ENCODE data around the gene GOLGA5. TPM values are rescaled to one million over a fixed set of nuclear protein-coding genes. Genes with fewer than 3 reads are reported as not detected.
"Not testable (repeated sequence)": the region's sequence is repeated elsewhere in the genome, so short reads cannot be mapped to it uniquely, and the experiment has no call there.

The GOLGA5 gene
- total and polyA plus RNA-seq, 2 experiments from 2014 or later = 26.2 to 30.2 TPM

DNA sequence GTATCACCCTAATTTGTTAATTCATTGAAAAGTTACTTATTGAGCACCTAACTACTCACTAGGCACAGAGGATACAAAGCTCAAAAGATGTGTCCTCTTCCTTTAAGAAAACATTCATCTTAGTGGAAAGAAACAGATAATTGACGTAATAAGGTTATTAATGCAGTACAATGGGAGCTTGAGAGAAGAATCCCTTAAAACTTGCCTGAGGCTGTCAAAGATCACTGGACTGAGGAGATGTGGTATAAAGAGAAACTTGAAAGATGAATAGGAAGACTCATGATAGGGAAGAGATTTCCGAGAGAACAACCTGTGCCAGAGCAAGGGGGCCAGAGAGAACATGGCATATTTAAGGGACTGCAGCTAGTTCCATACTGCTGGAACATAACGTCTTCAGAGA, 19.1 kb downstream of the GOLGA5 start:
- H3K4me1 Mint-ChIP-seq = no peaks in the 10 kb centered on the region
- H3K4me1 ChIP-seq (ENCODE audit: insufficient read depth) = no peaks in the 10 kb centered on the region
- H4K20me1 ChIP-seq (replicated peaks; ENCODE audit: insufficient read depth) = no peaks in the 10 kb centered on the region; the same call in none of the 2 replicates
- no peak overlapping the region for H3K4me3 ChIP-seq
- H3K79me2 ChIP-seq (replicated peaks; ENCODE audit: insufficient read depth) = no peaks in the 10 kb centered on the region
- H3K27me3 Mint-ChIP-seq (ENCODE audit: insufficient read depth, low read depth, poor library complexity) = no peaks in the 10 kb centered on the region
- H3K36me3 Mint-ChIP-seq (ENCODE audit: low read depth) = peaks cover 15% of the 10 kb centered on the region; the same call in 2 of the 3 replicates
- H3K27me3 ChIP-seq (ENCODE audit: insufficient read depth) = no peaks in the 10 kb centered on the region
- H3K4me3 Mint-ChIP-seq = no peak overlapping the region
- no peaks in the 10 kb centered on the region for H3K9me3 Mint-ChIP-seq
- ATAC-seq = no peak
- no peak for DNase-seq (ENCODE audit: low spot score)
- no peak overlapping the region for H3K27ac Mint-ChIP-seq
- H3K36me3 ChIP-seq (ENCODE audit: insufficient read depth) = peaks cover 17% of the 10 kb centered on the region
- H3F3A ChIP-seq (replicated peaks; ENCODE audit: low read depth) = no peaks in the 10 kb centered on the region
- H3K27ac ChIP-seq (ENCODE audit: low read depth) = no peak overlapping the region
- no peaks in the 10 kb centered on the region for H3K9me2 ChIP-seq (ENCODE audit: insufficient read depth)
- no peak overlapping the region for H3K4me2 ChIP-seq
- TF ChIP-seq ZNF114 (CRISPR knock-in tag; IDR thresholded peaks at IDR 0.05) (no peak), POLR2AphosphoS5 (IDR thresholded peaks at IDR 0.05; ENCODE audit: low read depth) (no peak), NANOG (IDR thresholded peaks at IDR 0.05; ENCODE audit: borderline replicate concordance) (no peak), STAT1 (IDR thresholded peaks at IDR 0.05; ENCODE audit: unreplicated experiment) (no peak)
- no peak overlapping the region for H2AFZ ChIP-seq

DNA sequence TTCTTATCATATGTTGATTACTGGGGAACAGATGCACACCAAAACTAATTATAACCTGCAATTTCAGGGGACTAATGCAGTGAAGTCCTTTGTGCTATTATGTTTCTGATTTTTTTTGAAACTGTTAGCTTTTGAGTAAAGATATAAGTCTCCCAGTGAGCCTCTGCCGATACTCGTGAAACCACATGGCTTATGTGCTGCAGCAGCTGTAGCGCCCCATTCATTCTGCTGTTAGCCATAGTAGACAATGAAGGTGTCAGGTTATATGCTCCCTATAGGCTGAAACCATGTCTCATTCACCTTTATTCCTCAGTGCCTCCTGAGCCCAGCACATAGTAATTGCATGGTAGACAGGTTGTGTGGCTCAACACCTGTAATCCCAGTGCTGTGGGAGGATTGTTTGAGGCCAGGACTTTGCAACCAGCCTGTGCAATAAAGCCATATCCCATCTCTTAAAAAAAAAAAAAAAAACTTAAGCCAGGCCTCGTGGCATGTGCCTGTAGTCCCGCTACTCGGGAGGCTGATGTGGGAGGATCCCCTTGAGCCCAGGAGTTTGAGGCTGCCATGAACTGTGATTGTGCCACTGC, 25.0 kb downstream of the GOLGA5 start:
- Mint-ChIP-seq H3K9me3 (no peaks in the 10 kb centered on the region), H3K27ac (no peak overlapping the region), H3K27me3 (ENCODE audit: insufficient read depth, low read depth, poor library complexity) (no peaks in the 10 kb centered on the region), H3K4me1 (no peaks in the 10 kb centered on the region), H3K36me3 (ENCODE audit: low read depth) (peaks cover 20% of the 10 kb centered on the region), H3K4me3 (no peak overlapping the region)
- Histone ChIP-seq H3F3A (replicated peaks; ENCODE audit: low read depth) (no peaks in the 10 kb centered on the region), H3K4me3 (no peak overlapping the region), H3K4me2 (no peak overlapping the region), H3K79me2 (replicated peaks; ENCODE audit: insufficient read depth) (no peaks in the 10 kb centered on the region), H4K20me1 (replicated peaks; ENCODE audit: insufficient read depth) (no peaks in the 10 kb centered on the region), H3K27ac (ENCODE audit: low read depth) (no peak overlapping the region), H3K27me3 (ENCODE audit: insufficient read depth) (no peaks in the 10 kb centered on the region), H3K36me3 (ENCODE audit: insufficient read depth) (peaks cover 23% of the 10 kb centered on the region), H3K4me1 (ENCODE audit: insufficient read depth) (no peaks in the 10 kb centered on the region), H3K9me2 (ENCODE audit: insufficient read depth) (no peaks in the 10 kb centered on the region), H2AFZ (no peak overlapping the region)
- TF ChIP-seq EZH2phosphoT487 (IDR thresholded peaks at IDR 0.05; ENCODE audit: unreplicated experiment) = no peak
- TF ChIP-seq, protein P1, sequence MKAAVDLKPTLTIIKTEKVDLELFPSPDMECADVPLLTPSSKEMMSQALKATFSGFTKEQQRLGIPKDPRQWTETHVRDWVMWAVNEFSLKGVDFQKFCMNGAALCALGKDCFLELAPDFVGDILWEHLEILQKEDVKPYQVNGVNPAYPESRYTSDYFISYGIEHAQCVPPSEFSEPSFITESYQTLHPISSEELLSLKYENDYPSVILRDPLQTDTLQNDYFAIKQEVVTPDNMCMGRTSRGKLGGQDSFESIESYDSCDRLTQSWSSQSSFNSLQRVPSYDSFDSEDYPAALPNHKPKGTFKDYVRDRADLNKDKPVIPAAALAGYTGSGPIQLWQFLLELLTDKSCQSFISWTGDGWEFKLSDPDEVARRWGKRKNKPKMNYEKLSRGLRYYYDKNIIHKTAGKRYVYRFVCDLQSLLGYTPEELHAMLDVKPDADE (IDR thresholded peaks at IDR 0.05) = no peak
- TF ChIP-seq NANOG (IDR thresholded peaks at IDR 0.05; ENCODE audit: borderline replicate concordance) = no peak
- no peak for TF ChIP-seq ZNF331 (CRISPR knock-in tag; IDR thresholded peaks at IDR 0.05; ENCODE audit: low read depth)
- no peak for TF ChIP-seq CREB1 (CRISPR knock-in tag; IDR thresholded peaks at IDR 0.05; ENCODE audit: low read depth)
- no peak for TF ChIP-seq ZNF114 (CRISPR knock-in tag; IDR thresholded peaks at IDR 0.05)
- TF ChIP-seq POLR2AphosphoS5 (IDR thresholded peaks at IDR 0.05; ENCODE audit: low read depth) = no peak
- TF ChIP-seq, protein P2, sequence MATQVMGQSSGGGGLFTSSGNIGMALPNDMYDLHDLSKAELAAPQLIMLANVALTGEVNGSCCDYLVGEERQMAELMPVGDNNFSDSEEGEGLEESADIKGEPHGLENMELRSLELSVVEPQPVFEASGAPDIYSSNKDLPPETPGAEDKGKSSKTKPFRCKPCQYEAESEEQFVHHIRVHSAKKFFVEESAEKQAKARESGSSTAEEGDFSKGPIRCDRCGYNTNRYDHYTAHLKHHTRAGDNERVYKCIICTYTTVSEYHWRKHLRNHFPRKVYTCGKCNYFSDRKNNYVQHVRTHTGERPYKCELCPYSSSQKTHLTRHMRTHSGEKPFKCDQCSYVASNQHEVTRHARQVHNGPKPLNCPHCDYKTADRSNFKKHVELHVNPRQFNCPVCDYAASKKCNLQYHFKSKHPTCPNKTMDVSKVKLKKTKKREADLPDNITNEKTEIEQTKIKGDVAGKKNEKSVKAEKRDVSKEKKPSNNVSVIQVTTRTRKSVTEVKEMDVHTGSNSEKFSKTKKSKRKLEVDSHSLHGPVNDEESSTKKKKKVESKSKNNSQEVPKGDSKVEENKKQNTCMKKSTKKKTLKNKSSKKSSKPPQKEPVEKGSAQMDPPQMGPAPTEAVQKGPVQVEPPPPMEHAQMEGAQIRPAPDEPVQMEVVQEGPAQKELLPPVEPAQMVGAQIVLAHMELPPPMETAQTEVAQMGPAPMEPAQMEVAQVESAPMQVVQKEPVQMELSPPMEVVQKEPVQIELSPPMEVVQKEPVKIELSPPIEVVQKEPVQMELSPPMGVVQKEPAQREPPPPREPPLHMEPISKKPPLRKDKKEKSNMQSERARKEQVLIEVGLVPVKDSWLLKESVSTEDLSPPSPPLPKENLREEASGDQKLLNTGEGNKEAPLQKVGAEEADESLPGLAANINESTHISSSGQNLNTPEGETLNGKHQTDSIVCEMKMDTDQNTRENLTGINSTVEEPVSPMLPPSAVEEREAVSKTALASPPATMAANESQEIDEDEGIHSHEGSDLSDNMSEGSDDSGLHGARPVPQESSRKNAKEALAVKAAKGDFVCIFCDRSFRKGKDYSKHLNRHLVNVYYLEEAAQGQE (IDR thresholded peaks at IDR 0.05; ENCODE audit: unreplicated experiment) = no peak
- ATAC-seq = no peak
- no peak for DNase-seq (ENCODE audit: low spot score)

DNA sequence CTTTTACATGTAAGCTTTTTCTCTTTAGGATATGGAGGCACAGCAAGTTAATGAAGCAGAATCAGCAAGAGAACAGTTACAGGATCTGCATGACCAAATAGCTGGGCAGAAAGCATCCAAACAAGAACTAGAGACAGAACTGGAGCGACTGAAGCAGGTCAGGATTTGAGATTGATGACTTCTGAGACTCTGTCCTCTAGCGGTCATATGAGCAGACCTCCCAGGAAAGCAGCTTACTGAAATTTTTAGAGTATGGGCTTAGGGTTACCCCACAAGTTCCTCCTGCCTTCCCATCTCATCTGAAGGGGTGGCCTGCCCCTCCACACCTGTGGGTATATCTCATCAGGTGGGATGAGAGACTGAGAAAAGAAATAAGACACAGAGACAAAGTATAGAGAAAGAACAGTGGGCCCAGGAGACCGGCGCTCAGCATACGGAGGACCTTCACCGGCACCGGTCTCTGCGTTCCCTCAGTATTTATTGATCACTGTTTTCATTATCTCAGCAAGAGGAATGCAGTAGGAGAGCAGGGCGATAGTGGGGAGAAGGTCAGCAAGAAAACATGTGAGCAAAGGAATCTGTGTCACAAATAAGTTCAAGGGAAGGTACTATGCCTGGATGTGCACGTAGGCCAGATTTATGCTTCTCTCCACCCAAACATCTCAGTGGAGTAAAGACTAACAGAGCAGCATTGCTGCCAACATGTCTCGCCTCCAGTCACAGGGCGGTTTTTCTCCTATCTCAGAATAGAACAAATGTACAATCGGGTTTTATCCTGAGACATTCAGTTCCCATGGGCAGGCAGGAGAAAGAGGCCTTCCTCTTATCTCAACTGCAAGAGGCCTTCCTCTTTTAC, 25.8 kb downstream of the GOLGA5 start:
- H3K36me3 Mint-ChIP-seq (ENCODE audit: low read depth) = peaks cover 27% of the 10 kb centered on the region
- DNase-seq (ENCODE audit: low spot score); H3K27me3 ChIP-seq (ENCODE audit: insufficient read depth); H3K27ac Mint-ChIP-seq; H3K4me3 Mint-ChIP-seq; H2AFZ ChIP-seq; ATAC-seq; H3K4me3 ChIP-seq; H3F3A ChIP-seq (replicated peaks; ENCODE audit: low read depth); H3K9me3 Mint-ChIP-seq; H3K4me1 ChIP-seq (ENCODE audit: insufficient read depth); H3K4me1 Mint-ChIP-seq; H4K20me1 ChIP-seq (replicated peaks; ENCODE audit: insufficient read depth); H3K27ac ChIP-seq (ENCODE audit: low read depth); H3K4me2 ChIP-seq; H3K79me2 ChIP-seq (replicated peaks; ENCODE audit: insufficient read depth); H3K27me3 Mint-ChIP-seq (ENCODE audit: insufficient read depth, low read depth, poor library complexity); H3K9me2 ChIP-seq (ENCODE audit: insufficient read depth): not testable (repeated sequence)
- H3K36me3 ChIP-seq (ENCODE audit: insufficient read depth) = peaks cover 27% of the 10 kb centered on the region

DNA sequence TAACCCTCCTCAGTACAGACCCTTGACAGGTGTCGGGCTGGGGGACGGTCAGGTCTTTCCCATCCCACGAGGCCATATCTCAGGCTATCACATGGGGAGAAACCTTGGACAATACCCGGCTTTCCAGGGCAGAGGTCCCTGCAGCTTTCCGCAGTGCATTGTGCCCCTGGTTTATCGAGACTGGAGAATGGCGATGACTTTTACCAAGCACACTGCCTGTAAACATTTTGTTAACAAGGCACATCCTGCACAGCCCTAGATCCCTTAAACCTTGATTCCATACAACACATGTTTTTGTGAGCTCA, 26.4 kb downstream of the GOLGA5 start:
- H3K27me3 ChIP-seq (ENCODE audit: insufficient read depth); H3K4me1 Mint-ChIP-seq; H2AFZ ChIP-seq; H3F3A ChIP-seq (replicated peaks; ENCODE audit: low read depth); ATAC-seq; H4K20me1 ChIP-seq (replicated peaks; ENCODE audit: insufficient read depth); H3K27ac ChIP-seq (ENCODE audit: low read depth); H3K4me3 ChIP-seq; H3K4me3 Mint-ChIP-seq; H3K27me3 Mint-ChIP-seq (ENCODE audit: insufficient read depth, low read depth, poor library complexity); H3K4me1 ChIP-seq (ENCODE audit: insufficient read depth); H3K27ac Mint-ChIP-seq; DNase-seq (ENCODE audit: low spot score); H3K79me2 ChIP-seq (replicated peaks; ENCODE audit: insufficient read depth); H3K9me2 ChIP-seq (ENCODE audit: insufficient read depth); H3K4me2 ChIP-seq; H3K9me3 Mint-ChIP-seq: not testable (repeated sequence)
- peaks cover 28% of the 10 kb centered on the region for H3K36me3 ChIP-seq (ENCODE audit: insufficient read depth)
- peaks cover 23% of the 10 kb centered on the region for H3K36me3 Mint-ChIP-seq (ENCODE audit: low read depth)
